Thyroid gland (tissue), 4 donors: ENCODE measurements around the gene PGS1. TPM values are rescaled to one million over a fixed set of nuclear protein-coding genes. Genes with fewer than 3 reads are reported as not detected.

Source experiments
- DNase-seq, 2 donors: peaks; one replicate each; pipeline ENCODE4 v3.0.0-alpha.2; 2019
- H3K27ac ChIP-seq, 3 donors: fragments of 200-600 bp; sonication (generic); 1 replicate in 2 of 3; 2 replicates in 1 of 3; pipeline ENCODE4 v1.5.1; 2016 to 2019; ENCODE audit warnings: mild to moderate bottlenecking in 1 of 3, moderate library complexity in 1 of 3
- H3K27me3 ChIP-seq: fragments of 200-600 bp; sonication (generic); one replicate; pipeline ENCODE4 v1.5.1; 2019
- H3K36me3 ChIP-seq, 2 donors: fragments of 200-600 bp; sonication (generic); one replicate each; pipeline ENCODE4 v1.5.1; 2016 to 2019
- H3K4me1 ChIP-seq, 2 donors: fragments of 200-600 bp; sonication (generic); one replicate each; pipeline ENCODE4 v1.5.1; 2017 to 2019
- H3K4me3 ChIP-seq, 3 donors: fragments of 200-600 bp; sonication (generic); replicated peaks in 1 of 3; 1 replicate in 2 of 3; 2 replicates in 1 of 3; pipeline ENCODE4 v1.5.1; 2016; ENCODE audit warnings: mild to moderate bottlenecking in 1 of 3
- H3K9me3 ChIP-seq: fragments of 200-600 bp; sonication (generic); one replicate; pipeline ENCODE4 v1.5.1; 2017
- POLR2A ChIP-seq, 2 donors: fragments of 450-650 bp; IDR thresholded peaks; one replicate each; pipeline ENCODE4 v1.6.1; 2017; ENCODE audit warnings: antibody characterized with exemption in 2 of 2, mild to moderate bottlenecking in 2 of 2, moderate library complexity in 1 of 2
- WGBS, 2 donors: methylation state at CpG; one replicate each; pipeline ENCODE4 v1.1.5; 2017; 5-methylcytosine and 5-hydroxymethylcytosine counted together
- intact Hi-C: fragments of 100-400 bp; cut with DNase I; formaldehyde crosslinking; loops from one replicate; pipeline ENCODE4 v1.15.1; 2023
- total RNA-seq, 4 donors: library from RNA; depleted of rRNA; stranded (reverse); fragments of >200 nt; gene quantifications; one replicate each; pipeline ENCODE4 v1.2.3, GENCODE V29; 2016
- TF ChIP-seq, protein P1 (sequence below), 6 experiments: fragments of 200-600 bp in 3 of 6; fragments of 450-650 bp in 3 of 6; sonication (generic) in 3 of 6; IDR thresholded peaks; one replicate each; pipeline ENCODE4 v1.5.1; 2016 to 2019; ENCODE audit warnings: antibody characterized with exemption in 6 of 6, mild to moderate bottlenecking in 2 of 6, inconsistent platforms in 1 of 6, moderate library complexity in 1 of 6

Gene PGS1
- total RNA-seq, 4 donors from 2014 or later = 41.2 to 87.2 (median 69.1) TPM

DNA sequence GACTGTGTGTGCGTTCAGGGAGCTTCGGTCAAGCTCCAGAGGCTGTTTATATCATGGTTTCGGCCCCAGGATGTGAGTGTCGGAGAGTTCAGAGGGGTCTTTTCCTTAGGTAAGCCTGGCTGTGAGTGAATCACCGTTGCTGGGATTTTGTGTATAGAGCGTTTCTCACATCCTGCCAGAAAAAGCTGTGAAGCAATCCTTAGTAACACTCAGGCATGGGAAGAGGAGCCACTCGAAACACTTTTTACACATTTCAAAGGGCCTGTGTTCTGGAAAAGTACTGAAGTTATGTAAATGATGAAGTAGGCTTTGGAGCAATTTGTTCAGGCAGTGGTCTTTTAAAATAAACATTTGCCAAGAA, 662 bp downstream of the PGS1 start:
- Histone ChIP-seq H3K4me1 (peaks cover 16 to 62% of the 10 kb centered on the region in 2 donors), H3K4me3 (peak overlapping the region; percentile 83 to 99 (median 86)), H3K27ac (peak overlapping the region; percentile 80 to 86 (median 86)), H3K9me3 (no peaks in the 10 kb centered on the region), H3K27me3 (no peaks in the 10 kb centered on the region), H3K36me3 (no peaks in the 10 kb centered on the region)
- peak in 1 of 2 donors; percentile 32 for DNase-seq
- 1 to 2% methylated on average over 7 of the region's 7 CpGs for WGBS, 2 donors
- intact Hi-C loops = no loop called here
- TF ChIP-seq POLR2A (IDR thresholded peaks at IDR 0.05) = no peak
- TF ChIP-seq, protein P1, sequence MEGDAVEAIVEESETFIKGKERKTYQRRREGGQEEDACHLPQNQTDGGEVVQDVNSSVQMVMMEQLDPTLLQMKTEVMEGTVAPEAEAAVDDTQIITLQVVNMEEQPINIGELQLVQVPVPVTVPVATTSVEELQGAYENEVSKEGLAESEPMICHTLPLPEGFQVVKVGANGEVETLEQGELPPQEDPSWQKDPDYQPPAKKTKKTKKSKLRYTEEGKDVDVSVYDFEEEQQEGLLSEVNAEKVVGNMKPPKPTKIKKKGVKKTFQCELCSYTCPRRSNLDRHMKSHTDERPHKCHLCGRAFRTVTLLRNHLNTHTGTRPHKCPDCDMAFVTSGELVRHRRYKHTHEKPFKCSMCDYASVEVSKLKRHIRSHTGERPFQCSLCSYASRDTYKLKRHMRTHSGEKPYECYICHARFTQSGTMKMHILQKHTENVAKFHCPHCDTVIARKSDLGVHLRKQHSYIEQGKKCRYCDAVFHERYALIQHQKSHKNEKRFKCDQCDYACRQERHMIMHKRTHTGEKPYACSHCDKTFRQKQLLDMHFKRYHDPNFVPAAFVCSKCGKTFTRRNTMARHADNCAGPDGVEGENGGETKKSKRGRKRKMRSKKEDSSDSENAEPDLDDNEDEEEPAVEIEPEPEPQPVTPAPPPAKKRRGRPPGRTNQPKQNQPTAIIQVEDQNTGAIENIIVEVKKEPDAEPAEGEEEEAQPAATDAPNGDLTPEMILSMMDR (IDR thresholded peaks at IDR 0.05) = no peak

DNA sequence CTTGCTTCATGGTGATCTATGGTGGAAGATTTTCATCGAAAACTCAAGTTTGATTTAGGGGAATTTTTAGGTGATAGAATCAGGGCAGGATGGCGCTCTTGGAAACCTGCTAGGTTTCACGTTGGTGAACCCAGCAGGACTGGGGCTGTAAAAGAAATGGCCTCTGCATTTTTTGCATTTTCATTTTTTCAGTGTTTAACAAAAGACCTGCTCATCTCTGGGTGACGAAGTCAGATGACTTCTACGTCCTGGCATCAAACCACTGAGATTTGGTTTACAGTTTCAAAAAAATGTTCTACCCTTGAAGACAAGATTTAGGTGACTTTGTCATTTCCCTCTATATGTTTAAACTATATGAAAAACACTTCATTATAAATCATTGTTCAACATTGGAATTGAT, 1.9 kb downstream of the PGS1 start:
- Histone ChIP-seq H3K9me3 (no peaks in the 10 kb centered on the region), H3K36me3 (no peaks in the 10 kb centered on the region), H3K4me1 (peaks cover 17 to 63% of the 10 kb centered on the region in 2 donors), H3K27me3 (no peaks in the 10 kb centered on the region), H3K4me3 (no peak overlapping the region), H3K27ac (peak overlapping the region in 2 of 3 donors; percentile 42 to 88)
- 83 to 89% methylated on average over 5 of the region's 5 CpGs for WGBS, 2 donors
- no peak for TF ChIP-seq POLR2A (IDR thresholded peaks at IDR 0.05)
- intact Hi-C loops = no loop called here
- DNase-seq = no peak

DNA sequence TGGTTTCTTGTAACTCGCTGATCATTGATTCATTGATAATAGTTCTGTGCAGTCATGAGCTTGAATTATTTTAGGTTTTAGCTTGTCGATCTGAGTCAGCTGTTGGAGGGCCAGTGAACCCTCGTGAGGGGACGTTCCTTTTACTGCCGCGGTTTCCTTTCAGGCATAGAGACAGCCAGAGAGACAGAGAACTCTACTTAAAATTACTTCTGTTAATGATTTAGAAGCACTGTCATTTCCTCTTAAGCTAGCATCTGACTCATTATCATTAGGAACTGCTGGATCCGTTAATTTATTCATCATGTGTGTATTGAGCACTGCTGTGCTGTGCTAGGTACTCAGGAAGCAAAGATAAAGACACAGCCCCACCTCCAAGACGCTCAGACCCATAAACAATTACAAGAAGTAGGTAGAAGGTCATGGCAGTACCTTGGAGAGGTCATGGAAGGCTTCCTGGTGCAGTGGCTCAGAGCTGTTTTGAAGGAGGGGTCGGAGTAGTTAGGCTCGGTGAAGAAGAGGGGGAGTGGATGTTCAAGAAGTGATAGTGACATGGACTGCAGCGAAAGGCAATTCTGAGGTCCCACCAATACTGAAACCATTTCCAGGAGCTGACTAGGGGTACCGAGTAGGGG, 3.3 kb downstream of the PGS1 start:
- H3K27ac ChIP-seq = peak overlapping the region in 2 of 3 donors; percentile 42 to 88
- no peaks in the 10 kb centered on the region for H3K27me3 ChIP-seq
- no peak for DNase-seq
- H3K4me3 ChIP-seq = no peak overlapping the region
- intact Hi-C loops = no loop called here
- no peak for TF ChIP-seq POLR2A (IDR thresholded peaks at IDR 0.05)
- TF ChIP-seq, protein P1 (IDR thresholded peaks at IDR 0.05) = no peak
- WGBS, 2 donors = 69 to 73% methylated on average over 12 of the region's 12 CpGs
- H3K4me1 ChIP-seq = peaks cover 29 to 63% of the 10 kb centered on the region in 2 donors
- H3K9me3 ChIP-seq = no peaks in the 10 kb centered on the region
- no peaks in the 10 kb centered on the region for H3K36me3 ChIP-seq

DNA sequence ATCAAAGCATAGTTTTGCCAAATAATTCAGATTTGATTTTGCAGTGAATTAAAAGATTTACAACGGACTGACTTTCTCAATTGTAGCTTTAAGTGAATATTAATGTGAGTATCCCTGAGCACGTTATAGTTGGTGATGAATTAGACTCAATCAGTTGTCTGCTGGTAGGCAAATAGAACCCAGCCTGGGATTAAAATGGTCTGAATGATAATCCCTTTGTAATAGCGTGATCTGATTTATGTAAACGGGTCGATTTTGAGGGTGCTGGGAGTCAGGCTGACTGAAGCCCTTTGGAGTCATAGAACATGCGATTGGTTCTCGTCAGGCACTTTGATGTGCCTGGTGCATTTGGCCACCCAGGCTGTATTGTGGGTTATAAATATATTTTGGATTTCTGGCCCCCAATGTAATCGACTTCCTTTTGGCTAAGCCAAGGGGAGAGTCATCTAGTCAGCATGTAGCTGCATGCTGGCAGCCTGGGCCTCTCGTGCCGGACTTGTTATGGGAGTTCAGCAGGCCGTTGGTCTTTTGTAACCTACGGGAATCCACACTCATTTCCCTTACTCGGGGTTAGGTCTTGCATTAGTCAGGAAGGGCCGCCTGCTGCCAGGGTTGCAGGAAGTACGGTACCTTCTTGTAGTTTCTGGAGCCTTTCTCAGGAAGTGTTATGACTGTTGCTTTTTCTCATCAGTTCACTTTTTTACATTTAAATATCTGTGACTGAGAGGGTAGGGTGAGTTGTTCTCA, 5.4 kb downstream of the PGS1 start:
- no peaks in the 10 kb centered on the region for H3K36me3 ChIP-seq
- peaks cover 41 to 77% of the 10 kb centered on the region in 2 donors for H3K4me1 ChIP-seq
- peak; percentile 36 to 55 for DNase-seq
- H3K27me3 ChIP-seq = no peaks in the 10 kb centered on the region
- H3K4me3 ChIP-seq = no peak overlapping the region
- intact Hi-C loops = no loop called here
- H3K9me3 ChIP-seq = no peaks in the 10 kb centered on the region
- peak overlapping the region; percentile 3 to 88 (median 71) for H3K27ac ChIP-seq
- TF ChIP-seq, protein P1 (IDR thresholded peaks at IDR 0.05) = no peak
- TF ChIP-seq POLR2A (IDR thresholded peaks at IDR 0.05) = no peak
- WGBS, 2 donors = 62 to 75% methylated on average over 15 of the region's 15 CpGs

DNA sequence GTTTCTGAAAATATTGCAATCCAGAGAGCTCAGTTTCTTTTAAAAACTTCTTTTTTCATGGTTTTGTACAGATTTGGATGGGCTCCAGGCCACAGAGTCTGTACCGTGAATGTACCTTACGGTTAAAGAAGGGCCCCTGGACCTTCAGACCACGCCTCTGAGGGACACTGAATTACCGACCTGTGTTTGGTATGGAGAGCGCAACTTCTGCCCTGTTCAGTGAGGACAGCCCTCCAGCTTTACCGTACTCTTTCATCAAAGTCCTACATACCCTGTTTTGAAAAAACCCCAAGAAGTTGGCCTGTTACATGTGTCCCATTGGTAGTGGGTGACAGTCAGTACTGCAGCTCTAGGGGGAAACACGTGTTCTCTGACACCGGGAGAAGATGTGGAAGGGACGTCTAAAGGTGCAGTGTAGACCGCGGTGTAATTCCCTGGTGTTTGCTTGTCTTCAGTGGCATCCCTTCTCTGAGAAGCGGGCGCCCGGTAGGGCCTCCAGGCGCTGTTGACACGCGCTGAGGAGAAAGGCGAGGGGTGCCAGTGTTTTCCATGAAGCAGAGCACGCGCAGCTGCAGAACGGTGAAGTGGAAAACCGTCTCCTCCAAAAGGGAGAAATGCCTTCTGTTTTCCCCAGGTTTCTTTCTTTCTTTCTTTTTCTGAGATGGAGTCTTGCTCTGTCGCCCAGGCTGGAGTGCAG, 6.2 kb downstream of the PGS1 start:
- H3K27ac ChIP-seq = peak overlapping the region in 2 of 3 donors; percentile 71 to 88
- no peaks in the 10 kb centered on the region for H3K36me3 ChIP-seq
- TF ChIP-seq, protein P1 (IDR thresholded peaks at IDR 0.05) = no peak
- no peak for TF ChIP-seq POLR2A (IDR thresholded peaks at IDR 0.05)
- no peaks in the 10 kb centered on the region for H3K27me3 ChIP-seq
- intact Hi-C loops = no loop called here
- DNase-seq = no peak
- 86 to 89% methylated on average over 23 of the region's 23 CpGs for WGBS, 2 donors
- peaks cover 34 to 79% of the 10 kb centered on the region in 2 donors for H3K4me1 ChIP-seq
- H3K9me3 ChIP-seq = no peaks in the 10 kb centered on the region
- no peak overlapping the region for H3K4me3 ChIP-seq
